Measurements from ENCODE around the gene TMEM132C. TPM values are rescaled to one million over a fixed set of nuclear protein-coding genes. Genes with fewer than 3 reads are reported as not detected.

TMEM132C gene
- total RNA-seq, 1 experiment from 2014 or later = not detected

DNA sequence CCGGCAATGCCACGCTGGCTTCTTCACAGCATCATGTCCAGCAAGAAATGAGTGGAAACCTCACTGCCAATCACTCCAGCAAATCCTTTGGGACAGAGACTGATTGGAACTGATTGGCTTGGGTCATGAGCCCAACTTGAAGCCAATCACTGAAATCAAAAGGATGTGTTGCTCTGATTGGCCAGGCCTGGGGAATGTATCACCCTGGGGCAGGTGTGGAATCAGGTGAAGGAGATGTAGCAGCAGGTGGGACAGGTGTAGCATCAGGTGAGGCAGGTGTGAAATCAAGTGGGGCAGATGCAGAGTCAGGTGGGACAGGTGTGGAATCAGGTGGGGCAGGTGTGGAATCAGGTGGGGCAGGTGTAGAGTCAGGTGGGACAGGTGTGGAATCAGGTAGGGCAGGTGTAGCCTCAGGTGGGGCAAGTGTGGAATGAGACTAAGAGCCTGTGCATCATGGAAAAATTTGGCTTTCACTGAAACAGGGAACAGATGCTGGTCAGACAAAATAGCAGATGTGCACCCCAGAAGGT lies 350.4 kb downstream of the TMEM132C start:
- Histone ChIP-seq H2AFZ (ENCODE audit: low read length) (no peak overlapping the region), H3K4me2 (ENCODE audit: low read length) (no peak overlapping the region), H3K79me2 (ENCODE audit: low read length) (no peaks in the 10 kb centered on the region), H3K27me3 (ENCODE audit: low read length) (peaks cover 3% of the 10 kb centered on the region), H4K20me1 (ENCODE audit: low read length) (no peaks in the 10 kb centered on the region), H3K36me3 (ENCODE audit: low read depth, low read length) (no peaks in the 10 kb centered on the region), H3K27ac (ENCODE audit: low read length) (no peak overlapping the region), H3F3A (ENCODE audit: low read length, unreplicated experiment) (no peaks in the 10 kb centered on the region), H3K9me3 (ENCODE audit: low read length) (no peaks in the 10 kb centered on the region), H3K9me2 (replicated peaks; ENCODE audit: low read length) (no peaks in the 10 kb centered on the region), H3K9ac (ENCODE audit: low read length) (no peak overlapping the region), H3K4me1 (ENCODE audit: insufficient read depth, low read length) (no peaks in the 10 kb centered on the region), H3K4me3 (ENCODE audit: low read length) (no peak overlapping the region)
- DNase-seq (no peak), ATAC-seq (no peak)
- POLR2A ChIA-PET (ENCODE audit: unreplicated experiment) = no interaction called here
- intact Hi-C loops (cut with micrococcal nuclease) = no loop called here
- TF ChIP-seq EZH2phosphoT487 (IDR thresholded peaks at IDR 0.05; ENCODE audit: borderline replicate concordance, low read length) (no peak), EZH2 (IDR thresholded peaks at IDR 0.05; ENCODE audit: low read length, unreplicated experiment) (no peak)
- TF ChIP-seq, protein P1, sequence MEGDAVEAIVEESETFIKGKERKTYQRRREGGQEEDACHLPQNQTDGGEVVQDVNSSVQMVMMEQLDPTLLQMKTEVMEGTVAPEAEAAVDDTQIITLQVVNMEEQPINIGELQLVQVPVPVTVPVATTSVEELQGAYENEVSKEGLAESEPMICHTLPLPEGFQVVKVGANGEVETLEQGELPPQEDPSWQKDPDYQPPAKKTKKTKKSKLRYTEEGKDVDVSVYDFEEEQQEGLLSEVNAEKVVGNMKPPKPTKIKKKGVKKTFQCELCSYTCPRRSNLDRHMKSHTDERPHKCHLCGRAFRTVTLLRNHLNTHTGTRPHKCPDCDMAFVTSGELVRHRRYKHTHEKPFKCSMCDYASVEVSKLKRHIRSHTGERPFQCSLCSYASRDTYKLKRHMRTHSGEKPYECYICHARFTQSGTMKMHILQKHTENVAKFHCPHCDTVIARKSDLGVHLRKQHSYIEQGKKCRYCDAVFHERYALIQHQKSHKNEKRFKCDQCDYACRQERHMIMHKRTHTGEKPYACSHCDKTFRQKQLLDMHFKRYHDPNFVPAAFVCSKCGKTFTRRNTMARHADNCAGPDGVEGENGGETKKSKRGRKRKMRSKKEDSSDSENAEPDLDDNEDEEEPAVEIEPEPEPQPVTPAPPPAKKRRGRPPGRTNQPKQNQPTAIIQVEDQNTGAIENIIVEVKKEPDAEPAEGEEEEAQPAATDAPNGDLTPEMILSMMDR (conservative IDR thresholded peaks at IDR 0.05; ENCODE audit: low read depth, low read length) = no peak
- BruUV-seq (replicated peaks) = no TSS peak
- CTCF ChIA-PET = no interaction called here

DNA sequence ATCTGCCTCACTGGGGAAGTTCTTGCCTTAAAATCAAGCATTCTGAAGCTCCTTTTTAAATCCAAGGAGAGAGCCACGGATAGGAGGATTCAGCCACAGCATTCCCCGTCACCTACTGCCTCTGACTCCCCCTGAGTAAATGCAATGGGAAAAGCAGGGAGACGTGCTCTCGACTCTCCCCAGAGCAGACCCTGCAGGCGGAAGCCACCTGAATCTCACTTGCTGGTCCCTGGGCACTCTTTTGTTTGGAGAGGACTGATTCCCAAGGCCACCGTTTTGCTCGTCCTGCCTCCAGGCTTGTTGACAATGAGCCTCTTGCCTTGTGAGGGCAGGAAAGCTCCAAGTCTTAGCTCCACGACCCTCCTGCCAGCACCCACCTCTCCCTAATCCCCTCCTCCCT lies 352.3 kb downstream of the TMEM132C start:
- POLR2A ChIA-PET (ENCODE audit: unreplicated experiment) = no interaction called here
- H3K27ac ChIP-seq (ENCODE audit: low read length) = no peak overlapping the region
- H3K9me2 ChIP-seq (replicated peaks; ENCODE audit: low read length) = no peaks in the 10 kb centered on the region
- no peak overlapping the region for H3K4me3 ChIP-seq (ENCODE audit: low read length)
- H3K27me3 ChIP-seq (ENCODE audit: low read length) = no peaks in the 10 kb centered on the region; the same call in 1 of the 2 replicates
- no peaks in the 10 kb centered on the region for H3K79me2 ChIP-seq (ENCODE audit: low read length)
- no peak for ATAC-seq
- no peak overlapping the region for H2AFZ ChIP-seq (ENCODE audit: low read length)
- H4K20me1 ChIP-seq (ENCODE audit: low read length) = no peaks in the 10 kb centered on the region
- no peak for DNase-seq
- CTCF ChIA-PET = no interaction called here
- H3K9ac ChIP-seq (ENCODE audit: low read length) = no peak overlapping the region
- no peak overlapping the region for H3K4me2 ChIP-seq (ENCODE audit: low read length)
- H3F3A ChIP-seq (ENCODE audit: low read length, unreplicated experiment) = no peaks in the 10 kb centered on the region
- H3K4me1 ChIP-seq (ENCODE audit: insufficient read depth, low read length) = no peaks in the 10 kb centered on the region
- intact Hi-C loops (cut with micrococcal nuclease) = no loop called here
- H3K9me3 ChIP-seq (ENCODE audit: low read length) = no peaks in the 10 kb centered on the region
- no peaks in the 10 kb centered on the region for H3K36me3 ChIP-seq (ENCODE audit: low read depth, low read length)
- BruUV-seq (replicated peaks) = no TSS peak
- TF ChIP-seq, protein P1 (conservative IDR thresholded peaks at IDR 0.05; ENCODE audit: low read depth, low read length) = no peak
- TF ChIP-seq EZH2 (IDR thresholded peaks at IDR 0.05; ENCODE audit: low read length, unreplicated experiment) (no peak), EZH2phosphoT487 (IDR thresholded peaks at IDR 0.05; ENCODE audit: borderline replicate concordance, low read length) (no peak)

DNA sequence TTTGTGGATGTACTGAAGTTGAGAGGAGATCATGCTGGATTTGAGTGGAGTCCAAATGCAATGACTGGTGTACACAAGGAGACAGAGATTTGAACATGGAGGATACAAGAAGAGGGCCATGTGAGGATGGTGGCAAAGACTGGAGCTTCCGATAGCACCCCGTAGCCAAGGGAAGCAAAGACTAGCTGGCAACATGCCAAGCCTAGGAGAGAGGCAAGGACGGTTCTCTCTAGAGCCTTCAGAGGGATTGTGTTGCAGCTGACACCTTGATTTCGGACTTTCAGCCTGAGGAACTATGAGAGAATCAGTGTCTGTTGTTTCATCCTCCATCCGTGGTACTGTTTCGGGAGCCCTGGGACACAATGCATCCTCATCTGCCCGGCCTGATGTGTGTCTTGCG lies 354.3 kb downstream of the TMEM132C start:
- no peaks in the 10 kb centered on the region for H3F3A ChIP-seq (ENCODE audit: low read length, unreplicated experiment)
- no peak for TF ChIP-seq EZH2phosphoT487 (IDR thresholded peaks at IDR 0.05; ENCODE audit: borderline replicate concordance, low read length)
- TF ChIP-seq, protein P1 (conservative IDR thresholded peaks at IDR 0.05; ENCODE audit: low read depth, low read length) = no peak
- no peak for TF ChIP-seq EZH2 (IDR thresholded peaks at IDR 0.05; ENCODE audit: low read length, unreplicated experiment)
- intact Hi-C loops (cut with micrococcal nuclease) = no loop called here
- H3K9me2 ChIP-seq (replicated peaks; ENCODE audit: low read length) = no peaks in the 10 kb centered on the region
- ChIA-PET CTCF (no interaction called here), POLR2A (ENCODE audit: unreplicated experiment) (no interaction called here)
- H3K9me3 ChIP-seq (ENCODE audit: low read length) = 0 out of 2 replicates have a peak, but pooled peaks cover 4% of the 10 kb centered on the region
- DNase-seq = no peak
- no peak overlapping the region for H3K9ac ChIP-seq (ENCODE audit: low read length)
- ATAC-seq = no peak
- no peaks in the 10 kb centered on the region; the same call in 1 of the 2 replicates for H3K27me3 ChIP-seq (ENCODE audit: low read length)
- no peaks in the 10 kb centered on the region for H3K4me1 ChIP-seq (ENCODE audit: insufficient read depth, low read length)
- H3K36me3 ChIP-seq (ENCODE audit: low read depth, low read length) = no peaks in the 10 kb centered on the region
- H3K27ac ChIP-seq (ENCODE audit: low read length) = no peak overlapping the region
- no peak overlapping the region for H3K4me2 ChIP-seq (ENCODE audit: low read length)
- BruUV-seq (replicated peaks) = no TSS peak
- H4K20me1 ChIP-seq (ENCODE audit: low read length) = no peaks in the 10 kb centered on the region
- H3K4me3 ChIP-seq (ENCODE audit: low read length) = no peak overlapping the region
- H2AFZ ChIP-seq (ENCODE audit: low read length) = no peak overlapping the region
- H3K79me2 ChIP-seq (ENCODE audit: low read length) = no peaks in the 10 kb centered on the region
